A204.1 (cell line): ENCODE measurements around the gene CACNG4.

Experiments
- FAIRE-seq: peaks from 2 replicates; lab custom pipeline; 2012; peaks lifted over from hg19 to GRCh38; lab: Jason Lieb, UNC

Gene CACNG4

GRCh38 chr17:66985338-66986237 is 21.1 kb downstream of the CACNG4 start:
- FAIRE-seq = no peak

GRCh38 chr17:66986659-66987058 is 22.2 kb downstream of the CACNG4 start:
- no peak for FAIRE-seq

GRCh38 chr17:66987059-66987616 is 22.6 kb downstream of the CACNG4 start:
- FAIRE-seq = no peak

GRCh38 chr17:66988069-66988798 is 23.7 kb downstream of the CACNG4 start:
- no peak for FAIRE-seq

GRCh38 chr17:66989076-66989475 is 24.6 kb downstream of the CACNG4 start:
- no peak for FAIRE-seq

- FAIRE-seq = no peak
These were observed 25.1 kb downstream of the CACNG4 start for GRCh38 chr17:66989579-66989978.

GRCh38 chr17:66990047-66990446 is 25.5 kb downstream of the CACNG4 start:
- no peak for FAIRE-seq

- FAIRE-seq = no peak
These were observed 28.5 kb downstream of the CACNG4 start for GRCh38 chr17:66992911-66993442.

- FAIRE-seq = no peak
These were observed 29.9 kb downstream of the CACNG4 start for GRCh38 chr17:66994361-66994760.

GRCh38 chr17:66994930-66995535 is 30.5 kb downstream of the CACNG4 start:
- FAIRE-seq = no peak

- no peak for FAIRE-seq
These were observed 31.4 kb downstream of the CACNG4 start for GRCh38 chr17:66995944-66996343.

GRCh38 chr17:66996926-66997325 is 32.4 kb downstream of the CACNG4 start:
- no peak for FAIRE-seq

GRCh38 chr17:67003231-67003630 is 38.7 kb downstream of the CACNG4 start:
- no peak for FAIRE-seq

- FAIRE-seq = no peak
These were observed 39.7 kb downstream of the CACNG4 start for GRCh38 chr17:67004181-67004580.

GRCh38 chr17:67007266-67007665 is 42.8 kb downstream of the CACNG4 start:
- no peak for FAIRE-seq

- FAIRE-seq = no peak
These were observed 43.6 kb downstream of the CACNG4 start for GRCh38 chr17:67008101-67008500.

GRCh38 chr17:67011527-67012175 is 47.1 kb downstream of the CACNG4 start:
- no peak for FAIRE-seq

GRCh38 chr17:67013891-67014290 is 49.4 kb downstream of the CACNG4 start:
- no peak for FAIRE-seq

- FAIRE-seq = no peak
These were observed 50.5 kb downstream of the CACNG4 start for GRCh38 chr17:67015001-67015400.

GRCh38 chr17:67016039-67016762 is 51.7 kb downstream of the CACNG4 start:
- no peak for FAIRE-seq

- FAIRE-seq = no peak
These were observed 53.4 kb downstream of the CACNG4 start for GRCh38 chr17:67017910-67018309.
